Endodermal cell (in vitro differentiated cells): ENCODE data around the gene PHLDA2. TPM values are rescaled to one million over a fixed set of nuclear protein-coding genes. Genes with fewer than 3 reads are reported as not detected.
A peak's percentile ranks its signal among the peaks of the same experiment; 100 is the strongest.

Source experiments
- DNase-seq: peaks from one replicate; pipeline ENCODE4 v3.0.0-alpha.2; 2017
- H3K27ac ChIP-seq: 2 replicates; pipeline ENCODE4 v1.5.1; 2013; ENCODE audit warnings: mild to moderate bottlenecking, low read depth, low read length, moderate library complexity
- H3K27me3 ChIP-seq: 2 replicates; pipeline ENCODE4 v1.6.1; 2013; ENCODE audit warnings: mild to moderate bottlenecking, low read length, moderate library complexity; ENCODE audit not compliant: insufficient read depth, control insufficient read depth, poor library complexity, severe bottlenecking
- H3K36me3 ChIP-seq: 2 replicates; pipeline ENCODE4 v1.7.0; 2013; ENCODE audit warnings: mild to moderate bottlenecking, low read length, moderate library complexity; ENCODE audit not compliant: control insufficient read depth, insufficient read depth
- H3K4me1 ChIP-seq: one replicate; pipeline ENCODE4 v1.7.0; 2013; ENCODE audit warnings: low read length; ENCODE audit not compliant: control insufficient read depth, insufficient read depth
- H3K4me3 ChIP-seq: 2 replicates; pipeline ENCODE4 v1.5.1; 2013; ENCODE audit warnings: mild to moderate bottlenecking, low read length, moderate library complexity
- H3K9ac ChIP-seq: 2 replicates; pipeline ENCODE4 v1.6.1; 2013; ENCODE audit warnings: mild to moderate bottlenecking, low read length, moderate library complexity; ENCODE audit not compliant: poor library complexity, severe bottlenecking; ENCODE audit errors: extremely low read depth
- H3K9me3 ChIP-seq: 2 replicates; pipeline ENCODE4 v1.6.1; 2013; ENCODE audit warnings: mild to moderate bottlenecking, low read length, moderate library complexity; ENCODE audit not compliant: control insufficient read depth
- H3K27ac Mint-ChIP-seq: 2 replicates; pipeline ENCODE4 v1.8.0; 2020; ENCODE audit warnings: mixed read lengths
- H3K27me3 Mint-ChIP-seq: 2 replicates; pipeline ENCODE4 v1.8.0; 2021; ENCODE audit warnings: mild to moderate bottlenecking, mixed read lengths; ENCODE audit not compliant: insufficient read depth
- H3K36me3 Mint-ChIP-seq: 2 replicates; pipeline ENCODE4 v1.8.0; 2020; ENCODE audit warnings: low read depth, mixed read lengths
- H3K4me1 Mint-ChIP-seq: 2 replicates; pipeline ENCODE4 v1.8.0; 2020; ENCODE audit warnings: mixed read lengths
- H3K4me3 Mint-ChIP-seq: 2 replicates; pipeline ENCODE4 v1.8.0; 2020; ENCODE audit warnings: mild to moderate bottlenecking, moderate library complexity, mixed read lengths
- H3K9me3 Mint-ChIP-seq: 2 replicates; pipeline ENCODE4 v1.8.0; 2020; ENCODE audit warnings: mild to moderate bottlenecking, mixed read lengths
- WGBS, 2 experiments: methylation state at CpG; one replicate each; pipeline versions ENCODE4 v1.1.5 to v1.1.7; 2013; ENCODE audit warnings: missing lambda C conversion rate in 2 of 2, mixed read lengths in 1 of 2; ENCODE audit not compliant: insufficient coverage in 1 of 2, insufficient read length in 1 of 2; 5-methylcytosine and 5-hydroxymethylcytosine counted together
- total RNA-seq, 2 donors: library from RNA; stranded (reverse); fragmentation: NEBNext Ultra II Directional in 1 of 2; extraction: Animal tissue kit (Norgen Biotek cat#: 25700) in 1 of 2; gene quantifications; 2 replicates in 1 of 2; 3 replicates in 1 of 2; pipeline ENCODE4 v1.2.1, GENCODE V29; 2021
- TF ChIP-seq, protein P1 (sequence below): fragments of 200-600 bp; sonication (generic); conservative IDR thresholded peaks from 2 replicates; pipeline ENCODE4 v1.5.0; 2021; ENCODE audit warnings: antibody characterized with exemption, mild to moderate bottlenecking

Gene PHLDA2
- total RNA-seq, 2 donors from 2014 or later = 3.0 to 5.1 TPM

DNA sequence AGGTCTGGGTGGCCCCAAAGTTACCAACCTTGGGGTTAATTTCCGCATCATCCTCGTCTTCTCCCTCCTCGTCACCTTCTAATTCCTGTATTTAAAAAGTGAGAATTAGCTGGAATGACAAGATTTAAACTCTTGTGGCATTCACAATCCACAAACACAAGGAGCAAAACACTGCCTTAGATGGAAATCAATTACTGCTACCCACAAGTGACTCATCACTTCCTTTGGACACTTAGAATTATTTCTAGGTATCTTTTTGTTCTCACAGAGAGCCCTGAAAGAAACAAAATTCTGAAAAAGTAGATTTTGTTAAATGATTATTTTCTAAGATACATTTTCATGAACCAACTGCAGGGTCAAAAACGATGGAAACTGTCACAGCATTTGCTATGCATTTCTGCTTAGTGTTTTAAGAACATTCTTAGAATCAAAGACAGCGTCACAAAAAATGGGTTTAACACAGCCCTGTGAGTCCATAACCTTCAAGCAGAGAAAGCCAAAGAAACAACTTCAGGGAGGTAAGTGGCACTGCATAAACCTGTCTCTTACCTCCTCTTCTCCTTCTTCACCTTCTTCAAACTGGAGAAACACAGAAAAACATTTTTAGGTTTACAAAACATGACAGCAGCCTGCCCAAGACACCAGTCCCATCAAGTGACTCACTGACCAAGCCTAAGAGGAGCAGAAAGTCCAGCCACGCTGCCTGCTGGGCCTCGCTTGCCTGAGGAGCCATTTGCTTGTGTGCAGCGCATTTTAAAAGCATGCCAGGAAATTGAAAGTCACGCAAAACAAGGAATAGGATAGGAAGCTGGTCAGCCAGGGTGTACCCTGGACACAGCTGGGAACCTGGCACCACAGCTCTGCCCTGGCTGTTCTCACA lies 22.3 kb upstream of the PHLDA2 start:
- Mint-ChIP-seq H3K27ac (peak overlapping the region; percentile 66), H3K27me3 (no peaks in the 10 kb centered on the region), H3K9me3 (no peaks in the 10 kb centered on the region), H3K4me1 (peaks cover 17% of the 10 kb centered on the region), H3K36me3 (peaks cover 83% of the 10 kb centered on the region), H3K4me3 (no peak overlapping the region)
- DNase-seq = peak; percentile 28
- TF ChIP-seq, protein P1, sequence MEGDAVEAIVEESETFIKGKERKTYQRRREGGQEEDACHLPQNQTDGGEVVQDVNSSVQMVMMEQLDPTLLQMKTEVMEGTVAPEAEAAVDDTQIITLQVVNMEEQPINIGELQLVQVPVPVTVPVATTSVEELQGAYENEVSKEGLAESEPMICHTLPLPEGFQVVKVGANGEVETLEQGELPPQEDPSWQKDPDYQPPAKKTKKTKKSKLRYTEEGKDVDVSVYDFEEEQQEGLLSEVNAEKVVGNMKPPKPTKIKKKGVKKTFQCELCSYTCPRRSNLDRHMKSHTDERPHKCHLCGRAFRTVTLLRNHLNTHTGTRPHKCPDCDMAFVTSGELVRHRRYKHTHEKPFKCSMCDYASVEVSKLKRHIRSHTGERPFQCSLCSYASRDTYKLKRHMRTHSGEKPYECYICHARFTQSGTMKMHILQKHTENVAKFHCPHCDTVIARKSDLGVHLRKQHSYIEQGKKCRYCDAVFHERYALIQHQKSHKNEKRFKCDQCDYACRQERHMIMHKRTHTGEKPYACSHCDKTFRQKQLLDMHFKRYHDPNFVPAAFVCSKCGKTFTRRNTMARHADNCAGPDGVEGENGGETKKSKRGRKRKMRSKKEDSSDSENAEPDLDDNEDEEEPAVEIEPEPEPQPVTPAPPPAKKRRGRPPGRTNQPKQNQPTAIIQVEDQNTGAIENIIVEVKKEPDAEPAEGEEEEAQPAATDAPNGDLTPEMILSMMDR = no peak
- WGBS, 2 experiments = 78 to 84% methylated on average over 5 to 9 of the region's 9 CpGs
- Histone ChIP-seq H3K4me1 (peaks cover 2% of the 10 kb centered on the region), H3K9ac (no peak overlapping the region), H3K27me3 (no peaks in the 10 kb centered on the region), H3K36me3 (peaks cover 98% of the 10 kb centered on the region), H3K27ac (no peak overlapping the region), H3K9me3 (no peaks in the 10 kb centered on the region), H3K4me3 (no peak overlapping the region)

GRCh38 chr11:2950825-2951224 lies 21.6 kb upstream of the PHLDA2 start:
- no peak overlapping the region for H3K4me3 Mint-ChIP-seq
- Histone ChIP-seq H3K9ac (no peak overlapping the region), H3K4me3 (no peak overlapping the region), H3K27me3 (no peaks in the 10 kb centered on the region), H3K4me1 (peaks cover 7% of the 10 kb centered on the region), H3K36me3 (peaks cover 100% of the 10 kb centered on the region), H3K9me3 (no peaks in the 10 kb centered on the region), H3K27ac (no peak overlapping the region)
- H3K9me3 Mint-ChIP-seq = no peaks in the 10 kb centered on the region
- H3K27me3 Mint-ChIP-seq = no peaks in the 10 kb centered on the region
- no peak overlapping the region for H3K27ac Mint-ChIP-seq
- WGBS, 2 experiments = no CpG with 5 or more reads among the region's 1 CpG
- TF ChIP-seq, protein P1 = no peak
- DNase-seq = no peak
- peaks cover 16% of the 10 kb centered on the region for H3K4me1 Mint-ChIP-seq
- peaks cover 81% of the 10 kb centered on the region for H3K36me3 Mint-ChIP-seq

DNA sequence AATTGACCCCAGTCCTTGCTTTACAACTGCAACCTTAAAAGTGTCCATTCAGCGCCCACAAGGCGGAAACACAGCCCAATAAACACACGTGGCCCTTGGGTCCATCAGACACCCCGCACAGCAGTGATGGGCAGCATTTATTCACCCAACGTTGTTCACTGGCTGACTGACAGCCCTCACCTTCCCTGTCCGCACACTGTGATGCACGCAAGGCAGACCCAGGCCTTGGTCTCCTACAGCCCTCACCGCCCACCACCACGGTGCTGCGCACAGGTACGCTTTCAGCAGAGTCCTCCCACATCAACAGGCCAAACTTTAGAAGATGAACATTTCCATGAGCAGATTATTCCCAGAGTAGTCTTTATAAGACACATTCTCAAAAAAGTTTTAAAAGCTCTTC lies 20.7 kb upstream of the PHLDA2 start:
- TF ChIP-seq, protein P1 = no peak
- Mint-ChIP-seq H3K4me3 (no peak overlapping the region), H3K9me3 (no peaks in the 10 kb centered on the region), H3K27ac (peak overlapping the region; percentile 59), H3K36me3 (peaks cover 79% of the 10 kb centered on the region), H3K4me1 (peaks cover 17% of the 10 kb centered on the region), H3K27me3 (no peaks in the 10 kb centered on the region)
- DNase-seq = peak; percentile 26
- H3K4me1 ChIP-seq = peaks cover 9% of the 10 kb centered on the region
- no peaks in the 10 kb centered on the region for H3K27me3 ChIP-seq
- H3K4me3 ChIP-seq = no peak overlapping the region
- H3K9ac ChIP-seq = no peak overlapping the region
- 94 to 100% methylated on average over 10 to 11 of the region's 11 CpGs for WGBS, 2 experiments
- H3K27ac ChIP-seq = no peak overlapping the region
- H3K9me3 ChIP-seq = no peaks in the 10 kb centered on the region
- peaks cover 100% of the 10 kb centered on the region for H3K36me3 ChIP-seq
